Body of pancreas (tissue), 4 donors: ENCODE results near the gene CHRDL2.

Experiments used
- CTCF ChIP-seq, 7 experiments: fragments of 450-650 bp in 4 of 7; fragments of 200-600 bp in 3 of 7; sonication (generic) in 3 of 7; IDR thresholded peaks; one replicate each; pipeline ENCODE4 v1.5.1; 2016 to 2019; ENCODE audit warnings: antibody characterized with exemption in 7 of 7
- POLR2A ChIP-seq, 3 donors: fragments of 450-650 bp; IDR thresholded peaks; one replicate each; pipeline ENCODE4 v1.6.1; 2016; ENCODE audit warnings: antibody characterized with exemption in 3 of 3, mild to moderate bottlenecking in 2 of 3

- TF ChIP-seq POLR2A (IDR thresholded peaks at IDR 0.05) (no peak), CTCF (IDR thresholded peaks at IDR 0.05) (no peak)
Observed at GRCh38 chr11:74734559-74734925, 3.3 kb upstream of the CHRDL2 start.
